Pulmonary artery endothelial cell (primary cell): ENCODE data around the gene PTMA. TPM values are rescaled to one million over a fixed set of nuclear protein-coding genes. Genes with fewer than 3 reads are reported as not detected.
A peak's percentile ranks its signal among the peaks of the same experiment; 100 is the strongest.
"Not testable (repeated sequence)": the region's sequence is repeated elsewhere in the genome, so short reads cannot be mapped to it uniquely, and the experiment has no call there.

ENCODE experiments used
- DNase-seq: peaks from one replicate; pipeline ENCODE4 v3.0.0-alpha.2; 2011; ENCODE audit warnings: low read depth, low spot score
- total RNA-seq: library from RNA; depleted of rRNA; stranded (reverse); fragments of >200 nt; gene quantifications from 2 replicates; pipeline ENCODE4 v1.2.3, GENCODE V29; 2014

PTMA gene
- total RNA-seq, 1 donor from 2014 or later, result 1,274 TPM

DNA sequence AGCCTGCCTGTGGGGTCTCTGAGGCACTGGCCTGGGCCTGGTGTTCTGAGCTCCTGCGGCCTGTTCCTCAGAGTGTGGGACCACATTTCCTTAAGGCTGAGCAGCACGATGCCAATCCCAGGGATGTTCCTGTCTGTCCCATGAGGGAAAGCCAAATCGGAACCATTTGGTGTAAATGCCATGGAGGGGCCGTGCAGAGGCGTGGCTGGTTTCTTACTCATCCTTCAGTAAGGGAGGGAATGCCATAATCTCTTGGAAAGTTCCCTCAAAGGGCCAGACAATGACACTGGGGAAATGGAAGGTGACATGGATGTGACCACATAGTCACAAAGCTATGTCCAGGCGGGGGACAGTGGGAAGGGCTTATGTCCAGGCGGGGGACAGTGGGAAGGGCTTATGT is 14.4 kb upstream of the PTMA start:
- DNase-seq, result no peak

DNA sequence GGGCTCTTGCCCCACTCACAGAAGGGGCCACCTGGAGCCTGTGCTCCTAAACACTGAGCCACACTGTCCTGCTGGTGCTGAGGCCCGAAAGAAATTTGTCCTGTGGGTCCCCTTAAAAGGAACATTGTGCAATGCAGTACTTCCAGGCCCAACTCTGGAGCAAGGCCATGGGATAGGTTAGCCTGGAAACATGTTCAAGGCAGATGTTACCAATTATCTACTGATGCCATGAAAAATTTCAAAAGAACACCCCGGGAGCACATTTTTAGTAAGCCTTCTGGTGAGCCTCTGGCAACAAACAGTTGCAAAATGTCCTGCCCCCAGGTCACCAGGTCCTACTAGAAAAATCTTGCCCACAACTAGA is 12.3 kb upstream of the PTMA start:
- no peak for DNase-seq

DNA sequence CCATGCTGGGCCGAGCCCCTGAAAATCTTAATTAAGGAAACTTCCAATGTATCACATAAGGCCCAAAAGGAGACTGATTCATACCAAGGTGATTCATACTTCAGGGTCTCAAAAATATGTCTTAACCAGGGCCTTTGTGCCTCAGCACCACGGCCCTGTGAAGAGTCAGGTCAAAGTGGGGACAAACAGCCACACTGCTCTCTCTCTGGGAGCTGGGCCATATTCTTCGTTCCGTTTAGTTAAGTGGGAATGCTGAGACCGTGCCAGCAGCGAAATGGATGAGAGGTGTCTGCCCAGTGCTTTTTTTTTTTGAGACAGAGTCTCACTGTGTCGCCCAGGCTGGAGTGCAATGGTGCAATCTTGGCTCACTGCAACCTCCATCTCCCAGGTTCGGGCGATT is 9.3 kb upstream of the PTMA start:
- no peak for DNase-seq

DNA sequence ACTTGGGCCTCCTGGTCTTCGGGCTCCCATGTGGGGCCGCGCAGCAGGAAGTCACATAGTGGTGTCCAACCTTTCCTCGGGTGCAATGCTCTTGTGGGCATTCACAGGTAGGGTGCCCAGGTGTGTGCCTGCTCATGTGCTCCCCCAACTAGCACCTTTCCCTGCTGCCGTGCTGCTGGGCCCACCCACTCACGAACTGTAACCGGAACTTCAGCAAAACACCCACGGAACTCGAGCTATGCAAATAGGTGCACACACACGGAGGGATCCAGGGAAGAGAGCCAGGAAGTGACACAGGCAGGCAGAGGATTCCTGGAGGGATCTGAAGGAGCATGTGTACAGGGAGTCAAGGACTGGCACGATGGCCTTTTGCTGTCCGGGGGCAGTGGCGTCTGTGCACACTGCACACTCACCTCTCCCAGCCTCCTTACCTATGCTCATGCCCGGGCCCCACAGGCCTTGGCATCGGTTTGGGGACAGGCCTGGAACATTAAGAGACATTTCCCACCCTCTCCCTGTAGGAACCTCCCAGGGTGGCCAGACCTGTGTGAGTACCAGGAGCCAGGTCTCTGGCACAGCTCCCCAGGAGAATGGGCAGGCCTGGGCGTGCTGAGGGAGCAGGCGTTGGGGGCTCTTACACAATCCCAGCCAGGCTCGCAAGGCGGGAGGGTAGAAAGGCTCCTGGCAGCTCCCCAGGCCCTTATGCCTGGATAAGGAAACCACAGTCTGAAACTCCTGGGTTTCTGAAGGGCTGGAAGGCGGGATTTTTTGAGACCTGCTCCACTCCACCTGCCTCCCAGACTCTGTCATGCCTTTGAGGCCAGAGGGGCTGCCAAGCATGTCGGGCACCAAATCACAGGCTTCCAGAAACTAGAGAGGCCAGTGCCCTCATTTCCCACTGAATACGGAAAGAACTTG is 6.6 kb upstream of the PTMA start:
- DNase-seq, result no peak

DNA sequence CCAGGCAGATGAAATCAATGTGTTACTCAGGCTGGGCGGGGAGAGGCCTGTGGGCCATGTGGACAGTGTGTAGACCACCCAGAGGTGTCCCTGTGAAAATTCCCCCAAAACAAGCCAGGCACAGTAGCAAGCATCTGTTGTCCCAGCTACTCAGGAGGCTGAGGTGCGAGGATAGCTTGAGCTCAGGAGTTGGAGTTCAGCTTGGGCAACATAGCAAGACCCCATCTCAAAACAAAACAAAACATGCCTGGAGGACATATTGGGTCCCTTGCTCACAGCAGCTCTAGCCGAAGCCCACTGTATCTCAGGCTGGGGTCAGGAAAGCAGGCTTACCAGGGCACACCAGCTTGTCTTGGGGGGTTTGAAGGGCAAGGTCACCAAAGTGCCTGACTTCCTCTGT is 4.3 kb upstream of the PTMA start:
- DNase-seq, result no peak

DNA sequence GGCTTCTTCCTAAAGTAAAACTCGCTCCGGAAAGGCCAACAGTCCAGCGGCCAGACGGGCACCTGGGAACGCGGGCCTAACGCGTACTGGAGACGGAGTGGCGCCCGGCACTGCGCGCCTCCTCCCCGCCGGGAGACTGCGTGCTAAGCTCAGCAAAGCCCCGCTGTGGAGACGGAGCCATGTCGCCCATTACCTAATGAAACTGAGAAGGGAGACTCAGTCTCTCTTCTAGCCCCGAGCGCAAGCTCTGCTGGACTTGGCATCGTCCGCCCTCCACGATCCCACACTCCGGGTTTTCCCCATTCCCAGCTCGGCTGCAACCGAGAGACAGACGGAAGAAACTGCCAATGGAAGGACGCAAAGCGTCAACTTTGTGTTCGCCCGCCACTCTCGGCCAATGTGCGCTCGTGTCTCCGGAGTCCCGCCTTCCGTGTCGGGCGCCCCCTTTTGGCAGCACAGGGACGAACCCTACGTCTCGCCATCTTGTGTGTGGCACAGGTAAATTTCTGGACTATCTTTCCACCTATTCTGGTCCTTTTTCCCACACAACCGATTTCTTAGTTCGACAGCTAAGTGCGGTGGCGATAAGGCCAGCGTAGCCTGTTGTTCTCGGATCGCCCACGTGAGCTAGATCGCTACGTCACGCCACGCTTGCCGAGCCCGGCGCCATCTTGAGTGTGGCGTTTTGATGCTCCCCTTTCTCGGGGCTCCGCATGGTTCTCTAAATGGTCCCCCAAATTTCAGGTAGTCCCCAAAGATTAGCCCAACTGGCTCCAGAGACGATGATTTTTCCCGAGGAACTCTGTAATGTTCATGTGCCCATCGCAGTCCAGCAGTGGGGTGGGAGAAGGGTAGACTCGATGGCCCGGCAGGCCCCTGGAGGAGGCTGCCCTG is 1.3 kb upstream of the PTMA start:
- peak; percentile 96 for DNase-seq

DNA sequence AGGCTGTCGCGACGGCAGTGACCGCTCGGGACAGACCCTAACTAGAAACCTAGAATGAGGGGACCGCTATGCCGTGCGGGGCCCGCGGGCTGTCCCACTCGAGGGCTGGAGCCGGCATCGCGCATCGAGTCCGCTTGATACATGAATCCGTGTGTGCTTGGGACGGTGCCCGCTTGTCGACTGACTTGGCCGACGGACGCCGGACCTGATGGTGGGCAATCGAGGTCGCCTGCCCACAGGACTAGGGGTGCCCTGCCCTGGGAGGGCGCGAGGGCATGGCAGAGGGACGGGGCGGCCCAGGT is 749 bp upstream of the PTMA start:
- DNase-seq, result no peak

DNA sequence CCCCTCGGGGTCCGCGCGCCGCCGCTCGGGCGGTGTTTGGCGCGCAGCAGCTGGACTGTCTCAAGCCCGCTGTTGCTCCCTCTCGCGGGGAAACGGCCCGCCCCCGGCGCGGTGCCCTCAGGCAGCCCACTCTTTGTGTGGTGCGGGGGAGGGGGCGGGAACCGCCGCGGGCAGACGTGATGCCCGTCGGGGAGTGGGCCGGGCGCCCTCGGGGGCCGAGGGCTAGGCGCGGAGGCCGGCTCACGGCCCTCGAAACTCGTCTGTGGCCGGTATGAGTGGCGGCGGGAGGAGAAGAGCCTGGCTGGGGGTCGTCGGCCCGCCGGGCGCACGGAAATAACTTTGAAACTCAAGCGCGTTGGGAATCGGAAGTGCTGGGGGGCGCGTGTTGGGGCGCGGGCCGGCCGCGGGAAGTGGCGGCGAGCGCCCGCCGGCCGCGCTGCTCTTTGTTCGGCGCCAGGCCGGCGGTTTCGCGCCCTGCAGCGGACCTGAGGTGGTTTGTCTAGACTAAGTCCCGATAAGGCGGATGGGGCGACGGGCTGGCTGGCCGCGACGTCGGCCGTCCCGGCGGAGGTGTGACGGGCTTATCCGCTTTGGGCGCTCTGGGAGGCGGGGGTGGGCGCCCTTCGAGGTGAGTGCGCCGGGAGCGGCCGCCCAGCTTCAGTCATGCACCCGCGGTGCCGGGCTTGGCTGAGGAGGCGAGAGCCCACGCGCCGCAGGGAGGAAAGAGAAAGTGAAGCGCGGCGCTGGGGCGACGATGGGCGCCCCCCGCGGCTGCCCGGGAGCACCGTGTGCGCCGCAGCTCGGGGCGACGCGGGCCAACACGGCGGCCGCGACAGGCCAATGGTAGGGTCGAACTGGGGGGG is 679 bp downstream of the PTMA start:
- no peak for DNase-seq

DNA sequence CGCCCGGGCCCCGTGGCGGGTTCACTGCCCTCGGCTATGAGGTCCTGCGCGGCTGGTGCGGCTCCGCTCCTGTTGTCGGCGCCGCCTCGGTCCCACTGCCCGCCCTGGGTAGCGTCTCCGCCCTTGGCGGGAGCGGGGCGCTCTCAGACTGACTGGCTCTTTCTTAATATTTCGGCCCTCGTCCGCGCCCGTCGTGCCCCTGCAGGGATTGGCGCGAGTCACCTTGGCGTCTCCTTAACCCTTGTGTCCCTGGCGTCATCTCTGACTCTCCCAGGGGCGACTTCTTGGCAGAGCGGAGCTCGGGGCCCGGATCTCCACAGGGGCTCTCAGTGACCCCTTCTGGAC is 1.3 kb downstream of the PTMA start:
- no peak for DNase-seq

DNA sequence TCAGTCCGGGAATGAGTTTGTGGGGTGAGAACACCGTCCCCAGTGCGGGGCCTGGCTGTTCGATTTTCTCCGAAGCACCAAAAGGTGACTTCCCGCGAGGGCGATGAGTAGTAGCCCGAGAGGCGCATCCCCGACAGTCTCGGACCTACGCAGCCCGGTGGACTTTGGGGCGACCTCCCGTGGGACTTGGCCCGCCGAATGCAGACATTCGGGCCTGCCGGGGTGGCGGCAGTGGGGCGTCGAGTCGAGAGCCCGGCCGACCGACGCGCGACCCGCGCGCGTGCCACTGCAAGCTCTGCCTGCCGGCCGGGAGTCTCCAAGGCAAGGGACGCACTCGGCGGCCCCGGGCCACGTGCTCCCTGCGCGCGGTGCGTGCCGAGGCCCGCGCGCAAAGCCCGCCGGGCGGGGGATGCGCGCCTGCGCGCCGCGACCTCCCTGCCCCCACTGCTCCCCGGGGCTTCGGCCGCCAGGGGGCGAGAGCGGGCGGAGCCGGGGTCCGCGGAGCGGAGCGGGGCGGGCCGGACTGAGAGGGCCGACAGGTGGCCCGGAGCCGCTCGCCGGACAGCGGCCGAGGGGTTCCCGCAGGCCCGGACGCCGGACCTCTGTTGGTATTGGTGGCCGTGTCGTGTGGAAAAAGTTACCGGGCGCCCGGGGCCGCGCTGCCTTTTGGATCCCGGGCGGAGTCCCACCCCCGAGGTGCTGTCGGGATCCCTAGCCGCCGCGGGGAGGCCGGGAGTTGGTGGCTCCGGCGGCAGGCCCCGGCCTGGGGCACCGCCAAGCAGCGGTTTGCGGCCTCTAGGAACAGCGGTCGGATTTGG is 1.9 kb downstream of the PTMA start:
- DNase-seq, result peak; percentile 33

DNA sequence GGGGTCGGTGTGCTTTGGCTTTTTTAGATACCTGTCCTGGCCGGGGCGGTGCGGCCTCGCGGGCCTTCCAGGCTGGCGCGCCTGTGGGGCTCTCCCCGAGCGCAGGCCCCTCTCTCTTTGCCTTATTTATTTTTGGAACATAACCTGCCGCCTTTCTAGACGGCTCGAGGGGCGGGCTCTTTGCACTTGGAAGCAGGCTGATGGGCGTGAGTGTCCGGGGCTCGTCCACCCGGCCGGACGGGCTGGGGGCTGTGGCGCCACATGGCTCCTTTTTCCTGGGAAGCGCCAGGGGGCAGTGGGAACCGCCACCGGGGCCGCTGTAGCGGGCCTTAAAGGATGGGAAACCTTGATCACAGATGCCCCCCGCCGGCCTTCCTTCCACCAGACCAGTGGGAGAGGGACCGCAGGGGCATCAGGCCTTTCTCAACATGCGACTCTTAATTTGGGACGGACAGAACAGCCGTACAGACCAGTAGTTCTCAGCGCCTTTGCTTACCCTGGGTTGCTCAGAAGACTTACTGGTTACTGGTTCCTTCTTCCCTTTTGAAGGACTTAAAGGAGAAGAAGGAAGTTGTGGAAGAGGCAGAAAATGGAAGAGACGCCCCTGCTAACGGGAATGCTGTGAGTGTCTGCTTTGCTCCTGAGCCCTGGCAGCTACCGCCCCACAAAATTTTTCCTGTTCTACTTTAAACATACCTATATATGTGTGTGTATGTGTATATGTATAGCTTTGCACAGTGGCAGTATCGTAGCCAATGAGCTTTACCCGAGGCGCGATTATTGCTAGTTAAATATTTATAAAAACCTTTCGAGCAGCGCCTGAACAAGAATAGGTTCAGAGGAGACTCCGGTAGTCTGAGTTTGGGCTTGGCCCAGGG is 2.7 kb downstream of the PTMA start:
- no peak for DNase-seq

DNA sequence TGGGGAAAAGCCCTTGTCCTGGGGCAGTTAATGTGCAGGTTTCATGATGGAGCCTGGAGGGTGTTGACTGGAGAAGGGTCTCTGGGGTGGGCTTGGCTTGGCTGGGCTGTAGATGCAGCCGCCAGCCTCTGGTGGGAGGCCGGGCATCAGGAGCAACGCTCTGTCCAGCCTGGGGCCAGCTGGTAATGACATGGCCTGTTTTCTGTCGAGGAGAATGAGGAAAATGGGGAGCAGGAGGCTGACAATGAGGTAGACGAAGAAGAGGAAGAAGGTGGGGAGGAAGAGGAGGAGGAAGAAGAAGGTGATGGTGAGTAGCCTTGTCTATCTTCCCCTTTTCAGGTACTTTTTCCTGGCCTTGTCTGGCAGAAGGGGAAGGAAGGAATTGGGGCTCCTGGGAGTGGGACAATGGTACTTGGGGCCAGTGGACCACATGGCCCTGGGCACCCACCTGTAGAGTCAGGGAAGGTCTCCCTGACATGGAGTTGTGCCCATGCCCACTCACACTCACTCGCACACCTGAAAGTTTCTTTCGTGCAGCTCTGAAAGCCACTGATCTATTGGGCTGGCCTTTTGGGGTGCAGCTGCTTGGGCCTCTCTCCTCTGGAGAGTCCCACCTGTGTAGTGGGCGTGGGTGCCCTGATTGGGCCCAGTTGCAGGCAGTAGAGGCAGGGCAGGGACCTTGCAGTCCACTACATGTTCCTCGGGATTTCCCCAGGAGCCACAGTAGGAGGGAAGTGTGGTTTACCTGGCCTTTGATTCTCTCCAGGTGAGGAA is 3.5 kb downstream of the PTMA start:
- no peak for DNase-seq

DNA sequence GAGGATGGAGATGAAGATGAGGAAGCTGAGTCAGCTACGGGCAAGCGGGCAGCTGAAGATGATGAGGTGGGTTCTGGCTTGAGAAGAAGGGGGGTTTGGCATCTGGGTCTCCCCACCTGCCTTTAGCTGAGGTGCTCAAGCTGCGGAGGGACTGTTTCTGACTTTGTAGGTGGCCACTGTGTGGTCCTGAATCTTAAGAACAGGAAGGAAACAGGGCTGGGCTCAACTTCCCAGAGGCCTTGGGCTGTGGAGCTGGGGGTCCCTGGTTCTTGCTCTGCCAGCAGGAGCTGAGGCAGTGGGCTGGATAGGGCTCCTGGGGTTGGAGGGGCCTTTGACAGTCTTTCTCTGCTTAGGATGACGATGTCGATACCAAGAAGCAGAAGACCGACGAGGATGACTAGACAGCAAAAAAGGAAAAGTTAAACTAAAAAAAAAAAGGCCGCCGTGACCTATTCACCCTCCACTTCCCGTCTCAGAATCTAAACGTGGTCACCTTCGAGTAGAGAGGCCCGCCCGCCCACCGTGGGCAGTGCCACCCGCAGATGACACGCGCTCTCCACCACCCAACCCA is 4.2 kb downstream of the PTMA start:
- not testable (repeated sequence) for DNase-seq

DNA sequence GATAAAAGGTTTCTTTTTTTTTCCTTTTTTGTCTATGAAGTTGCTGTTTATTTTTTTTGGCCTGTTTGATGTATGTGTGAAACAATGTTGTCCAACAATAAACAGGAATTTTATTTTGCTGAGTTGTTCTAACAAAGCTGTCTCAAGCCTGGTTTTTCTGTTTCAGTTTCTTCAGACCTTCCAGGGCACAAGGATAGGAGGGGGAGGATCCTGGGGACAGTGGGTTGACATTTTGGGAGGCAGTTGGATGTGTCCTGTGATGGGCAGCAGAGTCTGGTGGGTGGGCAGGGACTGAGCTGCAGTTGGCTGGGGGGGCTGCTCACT is 5.0 kb downstream of the PTMA start:
- DNase-seq, result not testable (repeated sequence)

DNA sequence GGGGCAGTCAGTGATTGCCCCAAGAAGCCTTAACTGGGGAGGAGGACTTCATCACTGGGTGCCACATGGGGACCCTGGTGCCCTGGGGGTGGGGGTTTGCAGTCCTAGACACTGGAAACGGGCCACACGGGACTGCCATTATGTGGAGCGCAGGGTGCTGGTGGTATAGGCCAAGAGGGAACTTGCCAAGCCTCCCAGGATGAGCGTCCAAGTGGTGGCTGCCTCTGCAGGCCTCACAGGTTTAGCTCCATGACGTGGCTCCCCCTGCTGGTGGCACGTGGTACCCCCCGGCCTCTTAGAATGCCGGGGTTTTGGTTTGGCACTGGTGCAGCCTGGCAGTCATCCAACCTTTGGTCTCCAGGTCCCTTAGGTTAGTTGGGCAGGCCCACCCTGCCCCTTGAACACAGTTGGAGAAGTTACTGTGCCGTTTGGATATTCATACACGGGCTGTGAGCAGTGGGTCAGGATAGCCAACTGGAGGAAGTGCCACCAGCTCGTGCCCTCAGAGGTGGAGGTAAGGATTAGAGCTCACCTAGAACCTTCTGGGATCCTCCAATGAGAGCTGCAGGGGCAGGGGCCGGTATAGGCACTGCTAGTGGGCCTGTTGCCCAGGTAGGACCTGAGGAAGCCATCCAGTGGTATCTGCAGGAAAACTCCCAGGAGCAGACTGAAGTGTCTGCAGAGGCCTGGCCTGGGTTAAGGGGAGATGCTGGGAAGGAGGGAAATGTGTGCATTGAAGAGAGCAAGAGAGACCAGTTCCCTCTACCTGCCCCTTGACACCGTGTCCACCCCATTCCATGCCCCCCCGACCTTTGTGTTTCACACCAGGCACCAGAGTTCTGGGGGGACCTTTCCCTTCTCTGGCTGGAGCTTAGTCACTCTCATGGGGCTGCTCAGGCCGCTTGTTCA is 5.7 kb downstream of the PTMA start:
- peak; percentile 45 for DNase-seq

DNA sequence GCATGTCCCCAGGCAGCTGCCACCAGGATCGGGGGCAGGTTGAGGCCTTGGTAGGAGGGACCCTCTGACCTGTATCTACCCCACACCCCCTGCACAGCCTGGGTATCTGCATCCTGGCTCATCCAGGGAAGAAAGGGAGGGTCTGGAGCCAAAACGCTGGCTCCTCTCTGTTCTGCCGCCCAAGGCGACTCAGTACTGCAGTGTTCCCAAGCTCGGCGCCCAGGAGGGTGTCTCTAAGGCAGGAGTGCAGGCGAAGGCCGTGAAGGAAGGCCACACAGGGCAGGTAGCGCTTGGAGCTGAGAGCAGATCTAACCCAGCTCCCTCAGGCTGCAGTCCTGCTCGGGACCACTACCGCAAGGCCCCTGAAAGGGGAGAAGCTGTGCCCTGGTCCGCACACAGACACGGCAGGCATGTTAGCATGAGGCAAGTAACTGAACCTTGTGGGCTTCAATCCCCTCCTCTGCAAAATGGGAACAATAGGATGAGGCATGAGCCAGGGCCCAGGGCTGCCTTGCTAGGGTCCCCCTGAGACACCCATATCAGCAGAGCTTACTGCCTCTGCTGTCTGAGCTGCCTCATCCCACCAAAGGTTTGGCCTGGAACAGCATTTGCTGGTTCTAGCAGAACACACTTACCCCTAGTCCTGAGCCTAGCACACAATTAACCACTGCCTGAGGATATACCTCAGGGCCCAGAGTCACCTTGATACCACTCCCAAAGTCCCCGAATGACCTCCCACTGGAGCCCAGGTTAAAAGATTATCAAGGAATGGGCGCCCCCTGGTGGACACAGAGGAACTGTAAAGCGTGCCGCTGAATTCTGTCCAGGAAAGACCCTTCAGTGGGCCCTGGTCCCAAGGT is 6.5 kb downstream of the PTMA start:
- DNase-seq, result no peak

DNA sequence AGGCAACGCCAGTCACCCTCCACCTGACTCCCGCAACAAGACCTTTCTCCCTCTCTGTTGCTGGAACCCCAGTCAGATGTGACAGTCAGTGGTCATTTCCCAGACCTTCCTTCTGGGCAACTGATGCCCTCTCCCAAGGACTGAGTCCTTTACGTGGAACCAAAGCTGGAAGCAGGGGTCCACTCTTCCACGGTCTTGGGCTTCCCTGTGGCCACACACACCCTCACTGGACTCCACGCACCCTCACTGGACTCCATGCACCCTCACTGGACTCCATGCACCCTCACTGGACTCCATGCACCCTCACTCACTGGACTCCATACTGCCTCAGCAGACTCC is 7.1 kb downstream of the PTMA start:
- no peak for DNase-seq
